ENCODE data around the gene POU6F2. TPM values are rescaled to one million over a fixed set of nuclear protein-coding genes. Genes with fewer than 3 reads are reported as not detected.

The POU6F2 gene
- total RNA-seq, 1 experiment from 2014 or later: 2.9 TPM

- Mint-ChIP-seq H3K4me3 (no peak overlapping the region), H3K36me3 (no peaks in the 10 kb centered on the region), H3K27ac (no peak overlapping the region), H3K9me3 (peaks cover 6% of the 10 kb centered on the region), H3K27me3 (ENCODE audit: low read depth) (no peaks in the 10 kb centered on the region), H3K4me1 (peaks cover 5% of the 10 kb centered on the region)
- POLR2A ChIA-PET: no interaction called here
- CTCF ChIA-PET: interaction anchor here (1.5 kb wide), 1 partner anchor 200 kb away, joined by 4 read pairs; no protein-coding TSS in a partner anchor
- ATAC-seq: no peak
- TF ChIP-seq SOX15 (CRISPR knock-in tag; IDR thresholded peaks at IDR 0.05): no peak
- TF ChIP-seq, protein P1, sequence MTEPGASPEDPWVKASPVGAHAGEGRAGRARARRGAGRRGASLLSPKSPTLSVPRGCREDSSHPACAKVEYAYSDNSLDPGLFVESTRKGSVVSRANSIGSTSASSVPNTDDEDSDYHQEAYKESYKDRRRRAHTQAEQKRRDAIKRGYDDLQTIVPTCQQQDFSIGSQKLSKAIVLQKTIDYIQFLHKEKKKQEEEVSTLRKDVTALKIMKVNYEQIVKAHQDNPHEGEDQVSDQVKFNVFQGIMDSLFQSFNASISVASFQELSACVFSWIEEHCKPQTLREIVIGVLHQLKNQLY (CRISPR knock-in tag; IDR thresholded peaks at IDR 0.05): no peak
- TF ChIP-seq ESRRA (CRISPR knock-in tag; IDR thresholded peaks at IDR 0.05; ENCODE audit: borderline replicate concordance): no peak
- TF ChIP-seq, protein P2, sequence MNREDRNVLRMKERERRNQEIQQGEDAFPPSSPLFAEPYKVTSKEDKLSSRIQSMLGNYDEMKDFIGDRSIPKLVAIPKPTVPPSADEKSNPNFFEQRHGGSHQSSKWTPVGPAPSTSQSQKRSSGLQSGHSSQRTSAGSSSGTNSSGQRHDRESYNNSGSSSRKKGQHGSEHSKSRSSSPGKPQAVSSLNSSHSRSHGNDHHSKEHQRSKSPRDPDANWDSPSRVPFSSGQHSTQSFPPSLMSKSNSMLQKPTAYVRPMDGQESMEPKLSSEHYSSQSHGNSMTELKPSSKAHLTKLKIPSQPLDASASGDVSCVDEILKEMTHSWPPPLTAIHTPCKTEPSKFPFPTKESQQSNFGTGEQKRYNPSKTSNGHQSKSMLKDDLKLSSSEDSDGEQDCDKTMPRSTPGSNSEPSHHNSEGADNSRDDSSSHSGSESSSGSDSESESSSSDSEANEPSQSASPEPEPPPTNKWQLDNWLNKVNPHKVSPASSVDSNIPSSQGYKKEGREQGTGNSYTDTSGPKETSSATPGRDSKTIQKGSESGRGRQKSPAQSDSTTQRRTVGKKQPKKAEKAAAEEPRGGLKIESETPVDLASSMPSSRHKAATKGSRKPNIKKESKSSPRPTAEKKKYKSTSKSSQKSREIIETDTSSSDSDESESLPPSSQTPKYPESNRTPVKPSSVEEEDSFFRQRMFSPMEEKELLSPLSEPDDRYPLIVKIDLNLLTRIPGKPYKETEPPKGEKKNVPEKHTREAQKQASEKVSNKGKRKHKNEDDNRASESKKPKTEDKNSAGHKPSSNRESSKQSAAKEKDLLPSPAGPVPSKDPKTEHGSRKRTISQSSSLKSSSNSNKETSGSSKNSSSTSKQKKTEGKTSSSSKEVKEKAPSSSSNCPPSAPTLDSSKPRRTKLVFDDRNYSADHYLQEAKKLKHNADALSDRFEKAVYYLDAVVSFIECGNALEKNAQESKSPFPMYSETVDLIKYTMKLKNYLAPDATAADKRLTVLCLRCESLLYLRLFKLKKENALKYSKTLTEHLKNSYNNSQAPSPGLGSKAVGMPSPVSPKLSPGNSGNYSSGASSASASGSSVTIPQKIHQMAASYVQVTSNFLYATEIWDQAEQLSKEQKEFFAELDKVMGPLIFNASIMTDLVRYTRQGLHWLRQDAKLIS (CRISPR knock-in tag; IDR thresholded peaks at IDR 0.05; ENCODE audit: borderline replicate concordance): no peak
- no peak for TF ChIP-seq TCF7 (CRISPR knock-in tag; IDR thresholded peaks at IDR 0.05; ENCODE audit: low read depth)
- TF ChIP-seq STAT6 (CRISPR knock-in tag; conservative IDR thresholded peaks at IDR 0.05; ENCODE audit: low read depth): no peak
- no peak for DNase-seq (ENCODE audit: low spot score)
Measured at GRCh38 chr7:39132306-39132705, 154.6 kb downstream of the POU6F2 start.

DNA sequence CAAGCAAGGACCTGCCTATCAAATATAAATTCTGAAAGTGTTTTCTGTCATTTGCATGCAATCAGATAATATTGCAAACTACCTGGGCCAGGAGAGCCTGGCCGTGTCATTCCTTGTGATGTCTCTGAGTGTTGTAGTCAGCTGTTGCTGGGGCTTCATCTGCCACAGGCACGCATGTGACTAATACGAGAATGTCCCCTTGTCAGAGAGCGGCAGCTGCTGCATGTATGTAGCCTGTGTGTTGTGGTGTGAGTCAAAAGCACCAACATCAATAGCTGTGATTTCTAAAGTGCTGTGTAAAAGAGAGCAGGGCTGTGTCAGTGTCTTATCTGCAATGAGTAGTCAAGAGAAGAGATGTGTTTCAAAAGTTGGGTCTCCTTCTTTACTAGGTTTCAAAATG, 155.4 kb downstream of the POU6F2 start:
- CTCF ChIA-PET: no interaction called here
- no peak for ATAC-seq
- peaks cover 8% of the 10 kb centered on the region; the same call in 1 of the 2 replicates for H3K36me3 Mint-ChIP-seq

More for the DNA sequence above, 155.4 kb downstream of the POU6F2 start:
- POLR2A ChIA-PET: no interaction called here
- TF ChIP-seq CTCF (IDR thresholded peaks at IDR 0.05) (no peak), HMGA2 (CRISPR knock-in tag; IDR thresholded peaks at IDR 0.05) (no peak), ETV6 (CRISPR knock-in tag; IDR thresholded peaks at IDR 0.05) (no peak), GABPB1 (CRISPR knock-in tag; IDR thresholded peaks at IDR 0.05) (no peak), NFATC4 (CRISPR knock-in tag; IDR thresholded peaks at IDR 0.05) (no peak), PRRX2 (CRISPR knock-in tag; IDR thresholded peaks at IDR 0.05) (no peak), NR2C2 (CRISPR knock-in tag; IDR thresholded peaks at IDR 0.05) (no peak), MXD4 (CRISPR knock-in tag; IDR thresholded peaks at IDR 0.05; ENCODE audit: borderline replicate concordance) (no peak), RORB (CRISPR knock-in tag; IDR thresholded peaks at IDR 0.05) (no peak), SP1 (CRISPR knock-in tag; conservative IDR thresholded peaks at IDR 0.05) (no peak), ZBTB43 (CRISPR knock-in tag; IDR thresholded peaks at IDR 0.05) (no peak)
- TF ChIP-seq, protein P1 (CRISPR knock-in tag; IDR thresholded peaks at IDR 0.05): no peak
- TF ChIP-seq, protein P3, sequence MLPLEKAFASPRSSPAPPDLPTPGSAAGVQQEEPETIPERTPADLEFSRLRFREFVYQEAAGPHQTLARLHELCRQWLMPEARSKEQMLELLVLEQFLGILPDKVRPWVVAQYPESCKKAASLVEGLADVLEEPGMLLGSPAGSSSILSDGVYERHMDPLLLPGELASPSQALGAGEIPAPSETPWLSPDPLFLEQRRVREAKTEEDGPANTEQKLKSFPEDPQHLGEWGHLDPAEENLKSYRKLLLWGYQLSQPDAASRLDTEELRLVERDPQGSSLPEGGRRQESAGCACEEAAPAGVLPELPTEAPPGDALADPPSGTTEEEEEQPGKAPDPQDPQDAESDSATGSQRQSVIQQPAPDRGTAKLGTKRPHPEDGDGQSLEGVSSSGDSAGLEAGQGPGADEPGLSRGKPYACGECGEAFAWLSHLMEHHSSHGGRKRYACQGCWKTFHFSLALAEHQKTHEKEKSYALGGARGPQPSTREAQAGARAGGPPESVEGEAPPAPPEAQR (CRISPR knock-in tag; IDR thresholded peaks at IDR 0.05): no peak
- H3K4me1 Mint-ChIP-seq: peaks cover 5% of the 10 kb centered on the region
- peaks cover 14% of the 10 kb centered on the region for H3K9me3 Mint-ChIP-seq
- no peaks in the 10 kb centered on the region for H3K27me3 Mint-ChIP-seq (ENCODE audit: low read depth)
- H3K27ac Mint-ChIP-seq: no peak overlapping the region
- no peak for DNase-seq (ENCODE audit: low spot score)
- H3K4me3 Mint-ChIP-seq: no peak overlapping the region
